Progenitor cell of endocrine pancreas (in vitro differentiated cells): Measurements from ENCODE around the gene VEPH1. TPM values are rescaled to one million over a fixed set of nuclear protein-coding genes. Genes with fewer than 3 reads are reported as not detected.
A peak's percentile ranks its signal among the peaks of the same experiment; 100 is the strongest.

Experiments used
- DNase-seq: peaks from one replicate; pipeline ENCODE4 v3.0.0; 2021; ENCODE audit warnings: low spot score; ENCODE audit not compliant: unreplicated experiment
- H3K27ac Mint-ChIP-seq: 2 replicates; pipeline ENCODE4 v1.8.0; 2021; ENCODE audit warnings: mild to moderate bottlenecking, moderate library complexity, mixed read lengths
- H3K27me3 Mint-ChIP-seq: 2 replicates; pipeline ENCODE4 v1.8.0; 2021; ENCODE audit warnings: mixed read lengths
- H3K36me3 Mint-ChIP-seq: 2 replicates; pipeline ENCODE4 v1.8.0; 2022; ENCODE audit warnings: mixed read lengths; ENCODE audit not compliant: insufficient read depth
- H3K4me1 Mint-ChIP-seq: 2 replicates; pipeline ENCODE4 v1.8.0; 2021; ENCODE audit warnings: low read depth, mixed read lengths
- H3K4me3 Mint-ChIP-seq: 2 replicates; pipeline ENCODE4 v1.8.0; 2021; ENCODE audit warnings: low read depth, mild to moderate bottlenecking, moderate library complexity, mixed read lengths
- H3K9me3 Mint-ChIP-seq: 2 replicates; pipeline ENCODE4 v1.8.0; 2021; ENCODE audit warnings: low read depth, mixed read lengths
- total RNA-seq: library from RNA; stranded (reverse); gene quantifications from 2 replicates; pipeline ENCODE4 v1.2.1, GENCODE V29; 2021
- TF ChIP-seq, protein P1 (sequence below): fragments of 200-600 bp; sonication (generic); IDR thresholded peaks from one replicate; pipeline ENCODE4 v1.5.0; 2021; ENCODE audit warnings: antibody characterized with exemption, mild to moderate bottlenecking; ENCODE audit not compliant: unreplicated experiment

The VEPH1 gene
- total RNA-seq, 1 donor from 2014 or later = 12.3 TPM

DNA sequence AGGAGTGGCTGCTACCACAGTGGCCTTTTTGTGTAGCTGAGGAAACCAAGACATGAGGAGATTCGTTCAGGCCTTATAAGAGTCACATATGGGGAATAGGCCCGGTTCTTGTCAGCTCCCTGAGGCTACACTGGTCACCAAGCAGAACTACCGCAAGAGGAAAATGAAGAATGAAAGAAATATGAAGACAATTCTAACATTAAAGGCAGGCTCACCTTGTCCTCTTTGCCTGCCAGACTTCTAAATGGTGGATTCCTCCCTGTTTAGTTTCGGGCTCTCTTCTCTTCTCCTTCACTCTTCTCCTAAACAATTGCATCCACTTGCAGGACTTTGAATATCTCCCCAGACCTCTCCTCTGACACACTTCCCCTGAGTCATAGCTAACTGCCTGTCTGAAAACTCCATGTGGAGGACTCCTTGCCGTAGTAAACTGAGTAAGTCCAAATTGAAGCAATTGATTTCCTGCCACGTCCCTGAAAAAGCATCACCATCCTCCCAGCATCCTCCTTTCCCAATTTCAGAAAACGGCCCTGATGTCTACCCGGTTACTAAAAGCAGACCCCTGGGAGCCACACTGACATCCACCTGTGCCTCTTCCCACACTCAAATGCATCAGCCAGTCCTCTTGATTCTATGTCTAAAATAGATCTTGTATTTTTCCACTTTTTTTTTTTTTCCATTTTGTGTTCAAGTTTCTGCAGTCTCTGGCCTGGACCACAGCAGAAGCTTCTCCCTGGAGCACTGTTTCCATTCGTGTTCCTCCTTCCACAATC is 30.3 kb upstream of the VEPH1 start:
- no peak for DNase-seq
- Mint-ChIP-seq H3K4me3 (no peak overlapping the region), H3K27ac (no peak overlapping the region), H3K9me3 (peaks cover 10% of the 10 kb centered on the region), H3K27me3 (no peaks in the 10 kb centered on the region), H3K36me3 (peaks cover 1% of the 10 kb centered on the region), H3K4me1 (peaks cover 2% of the 10 kb centered on the region)
- TF ChIP-seq, protein P1, sequence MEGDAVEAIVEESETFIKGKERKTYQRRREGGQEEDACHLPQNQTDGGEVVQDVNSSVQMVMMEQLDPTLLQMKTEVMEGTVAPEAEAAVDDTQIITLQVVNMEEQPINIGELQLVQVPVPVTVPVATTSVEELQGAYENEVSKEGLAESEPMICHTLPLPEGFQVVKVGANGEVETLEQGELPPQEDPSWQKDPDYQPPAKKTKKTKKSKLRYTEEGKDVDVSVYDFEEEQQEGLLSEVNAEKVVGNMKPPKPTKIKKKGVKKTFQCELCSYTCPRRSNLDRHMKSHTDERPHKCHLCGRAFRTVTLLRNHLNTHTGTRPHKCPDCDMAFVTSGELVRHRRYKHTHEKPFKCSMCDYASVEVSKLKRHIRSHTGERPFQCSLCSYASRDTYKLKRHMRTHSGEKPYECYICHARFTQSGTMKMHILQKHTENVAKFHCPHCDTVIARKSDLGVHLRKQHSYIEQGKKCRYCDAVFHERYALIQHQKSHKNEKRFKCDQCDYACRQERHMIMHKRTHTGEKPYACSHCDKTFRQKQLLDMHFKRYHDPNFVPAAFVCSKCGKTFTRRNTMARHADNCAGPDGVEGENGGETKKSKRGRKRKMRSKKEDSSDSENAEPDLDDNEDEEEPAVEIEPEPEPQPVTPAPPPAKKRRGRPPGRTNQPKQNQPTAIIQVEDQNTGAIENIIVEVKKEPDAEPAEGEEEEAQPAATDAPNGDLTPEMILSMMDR = no peak

DNA sequence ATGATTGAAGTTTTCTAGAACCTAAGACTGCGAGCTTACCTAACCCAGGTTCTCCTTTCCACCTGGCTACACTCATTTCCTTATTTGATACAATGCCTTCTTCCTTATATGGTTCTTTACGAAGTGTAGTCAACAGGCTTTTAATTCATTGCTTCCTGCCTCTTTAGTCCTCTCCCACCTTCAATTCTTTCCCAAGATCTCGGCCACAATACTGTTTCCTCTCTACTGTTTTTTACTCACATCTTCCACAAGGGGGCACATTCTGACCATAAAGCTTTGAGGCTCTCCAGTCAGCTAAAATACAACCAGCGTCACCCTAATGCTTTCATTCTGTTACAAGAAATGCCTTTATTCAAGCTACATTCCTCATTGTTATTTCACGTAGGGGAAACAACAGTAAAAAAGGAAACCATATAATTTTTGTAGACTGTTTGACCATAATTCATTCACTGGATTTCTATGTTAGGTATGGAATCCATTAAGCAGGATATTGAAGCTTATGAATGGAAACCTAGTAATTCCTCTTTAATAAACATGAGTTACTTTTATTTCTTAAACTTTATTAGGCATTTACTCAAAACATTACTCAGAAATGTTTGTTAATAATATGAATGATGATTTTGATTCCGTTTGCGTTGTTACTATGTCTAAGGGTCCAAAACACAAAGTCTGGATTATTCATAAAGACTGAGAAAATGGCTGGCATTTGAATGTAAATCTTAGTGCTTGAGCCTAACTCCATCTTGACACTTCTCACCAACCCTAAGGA is 29.5 kb upstream of the VEPH1 start:
- no peak overlapping the region for H3K27ac Mint-ChIP-seq
- H3K4me1 Mint-ChIP-seq = peaks cover 2% of the 10 kb centered on the region
- H3K27me3 Mint-ChIP-seq = no peaks in the 10 kb centered on the region
- H3K9me3 Mint-ChIP-seq = peaks cover 10% of the 10 kb centered on the region
- H3K4me3 Mint-ChIP-seq = no peak overlapping the region
- DNase-seq = peak; percentile 15
- H3K36me3 Mint-ChIP-seq = peaks cover 1% of the 10 kb centered on the region
- TF ChIP-seq, protein P1 = peak; percentile 85

DNA sequence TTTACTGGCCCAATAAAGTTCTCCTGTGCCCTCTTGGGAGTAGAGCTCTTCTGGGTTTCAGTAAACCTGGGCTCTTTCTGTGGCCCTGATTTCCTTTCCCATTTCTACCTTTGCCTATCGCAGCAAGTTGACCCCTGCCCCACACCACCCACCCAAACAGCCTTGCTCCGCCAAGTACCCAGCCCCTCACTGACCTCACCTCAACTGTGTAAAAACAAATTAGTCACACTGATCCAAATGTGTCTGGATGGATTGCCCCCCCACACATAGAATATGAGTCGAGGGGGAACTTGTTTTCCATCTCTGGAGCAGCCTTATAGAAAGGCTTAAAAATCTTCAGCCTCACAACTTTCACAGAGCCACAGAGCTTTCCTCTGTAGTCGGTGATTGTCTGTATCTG is 28.6 kb upstream of the VEPH1 start:
- Mint-ChIP-seq H3K27me3 (no peaks in the 10 kb centered on the region), H3K9me3 (peaks cover 10% of the 10 kb centered on the region), H3K27ac (no peak overlapping the region), H3K4me3 (no peak overlapping the region), H3K36me3 (peaks cover 1% of the 10 kb centered on the region), H3K4me1 (peaks cover 2% of the 10 kb centered on the region)
- TF ChIP-seq, protein P1 = no peak
- no peak for DNase-seq

DNA sequence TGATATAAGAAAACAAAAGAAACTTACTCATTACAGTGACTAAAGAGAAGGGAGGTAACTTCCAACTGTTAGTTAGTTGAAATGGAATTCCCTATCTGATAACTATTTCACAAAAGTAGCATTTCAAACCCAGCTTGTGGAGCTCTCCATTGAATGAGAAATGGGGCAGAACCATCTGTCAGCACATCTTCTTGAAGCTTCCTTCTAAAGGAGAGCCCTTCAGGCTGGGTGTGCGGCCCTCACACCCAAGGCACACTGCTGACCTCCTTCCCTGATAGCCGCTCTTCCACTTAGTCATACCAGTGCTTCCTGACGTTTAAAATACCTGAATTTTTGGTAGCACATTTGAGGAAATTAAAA is 28.1 kb upstream of the VEPH1 start:
- H3K27ac Mint-ChIP-seq = no peak overlapping the region
- no peaks in the 10 kb centered on the region for H3K36me3 Mint-ChIP-seq
- TF ChIP-seq, protein P1 = no peak
- H3K27me3 Mint-ChIP-seq = no peaks in the 10 kb centered on the region
- H3K4me1 Mint-ChIP-seq = peaks cover 2% of the 10 kb centered on the region
- DNase-seq = no peak
- H3K4me3 Mint-ChIP-seq = no peak overlapping the region
- H3K9me3 Mint-ChIP-seq = peaks cover 6% of the 10 kb centered on the region

DNA sequence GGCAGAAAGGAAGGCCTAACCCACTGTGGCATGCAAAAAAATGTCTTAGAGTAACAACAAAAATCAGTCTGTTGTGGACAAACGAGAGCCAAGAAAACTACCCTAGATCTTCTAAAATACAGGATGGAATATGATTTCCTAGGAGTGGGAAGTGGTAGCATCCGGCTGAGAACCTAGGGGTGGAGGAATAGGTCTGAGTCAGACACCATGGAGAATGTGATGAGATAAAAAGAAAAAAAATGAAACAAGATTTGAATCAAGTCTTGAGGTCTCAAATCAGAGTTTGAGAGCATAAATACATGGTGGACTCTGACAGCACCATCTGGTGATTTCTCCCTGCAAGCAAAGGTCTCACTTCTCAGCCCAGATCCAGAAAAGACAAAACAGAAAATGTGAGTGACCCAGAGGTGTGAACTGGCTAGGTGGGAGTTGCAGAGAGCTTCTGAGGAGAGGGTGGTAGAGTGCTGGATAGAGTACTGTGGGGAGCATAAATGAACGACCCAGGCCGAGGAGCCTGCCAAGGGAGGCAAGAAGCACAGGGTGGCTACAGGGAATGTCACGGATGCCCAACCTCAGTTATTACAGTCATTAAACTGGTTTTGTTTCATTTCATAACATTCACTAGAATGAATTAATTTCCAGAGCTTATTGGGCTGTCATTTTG is 27.6 kb upstream of the VEPH1 start:
- Mint-ChIP-seq H3K36me3 (no peaks in the 10 kb centered on the region), H3K4me1 (peaks cover 2% of the 10 kb centered on the region), H3K9me3 (peaks cover under 1% of the 10 kb centered on the region), H3K27me3 (no peaks in the 10 kb centered on the region), H3K27ac (peak overlapping the region; percentile 70), H3K4me3 (no peak overlapping the region)
- TF ChIP-seq, protein P1 = no peak
- DNase-seq = no peak
